IMR-90 (cell line): Measurements from ENCODE around the gene SAMD5. TPM values are rescaled to one million over a fixed set of nuclear protein-coding genes. Genes with fewer than 3 reads are reported as not detected.

ENCODE experiments used
- ATAC-seq: fragments of 200-7000 bp; cut with Tn5 transposase; 2 replicates; pipeline ENCODE4 v1.9.1; 2020; ENCODE audit warnings: low read depth, mild to moderate bottlenecking, moderate library complexity
- BruUV-seq: library from RNA; stranded (reverse); fragments of 400-500 nt; replicated peaks from 2 replicates; lab custom pipeline; 2021; lab: Mats Ljungman, UMichigan
- CTCF ChIA-PET: fragments of 300-600 bp; formaldehyde crosslinking; extraction: SDS; loops from one replicate; lab custom pipeline; 2021; ENCODE audit warnings: antibody characterized with exemption; lab: Yijun Ruan, JAX
- POLR2A ChIA-PET: fragments of 300-600 bp; sonication (Branson Sonifier 250); formaldehyde crosslinking; loops from one replicate; lab custom pipeline; 2022; ENCODE audit warnings: antibody characterized with exemption; ENCODE audit not compliant: unreplicated experiment; lab: Charles Lee
- DNase-seq: peaks from one replicate; pipeline ENCODE4 v3.0.0; 2013
- H2AFZ ChIP-seq: replicated peaks from 2 replicates; pipeline ENCODE3; 2013; ENCODE audit warnings: low read length, mild to moderate bottlenecking; ENCODE audit not compliant: poor library complexity
- H2AK5ac ChIP-seq: 2 replicates; pipeline ENCODE4 v1.6.1; 2013; ENCODE audit warnings: low read depth, low read length, inconsistent platforms
- H2AK9ac ChIP-seq: replicated peaks from 2 replicates; pipeline ENCODE3; 2013; ENCODE audit warnings: mild to moderate bottlenecking, low read depth, low read length, moderate library complexity; ENCODE audit not compliant: poor library complexity
- H2BK120ac ChIP-seq: 2 replicates; pipeline ENCODE4 v1.6.1; 2013; ENCODE audit warnings: low read depth, low read length, inconsistent platforms
- H2BK15ac ChIP-seq: 3 replicates; pipeline ENCODE4 v1.6.1; 2013; ENCODE audit warnings: low read depth, low read length, inconsistent platforms
- H2BK20ac ChIP-seq: 2 replicates; pipeline ENCODE4 v1.6.1; 2013; ENCODE audit warnings: low read depth, mild to moderate bottlenecking, inconsistent platforms, low read length, moderate library complexity
- H2BK5ac ChIP-seq: 2 replicates; pipeline ENCODE4 v1.6.1; 2013; ENCODE audit warnings: mild to moderate bottlenecking, low read depth, low read length, inconsistent platforms; ENCODE audit not compliant: poor library complexity, severe bottlenecking
- H3K14ac ChIP-seq: replicated peaks from 2 replicates; pipeline ENCODE4 v1.6.1; 2013; ENCODE audit warnings: low read depth, low read length, inconsistent platforms
- H3K18ac ChIP-seq: 2 replicates; pipeline ENCODE4 v1.6.1; 2013; ENCODE audit warnings: low read depth, low read length, control low read depth
- H3K23ac ChIP-seq: 2 replicates; pipeline ENCODE4 v1.6.1; 2013; ENCODE audit warnings: low read depth, low read length, inconsistent platforms
- H3K27ac ChIP-seq: 2 replicates; pipeline ENCODE4 v1.5.1; 2013; ENCODE audit warnings: mild to moderate bottlenecking, control low read depth, low read length; ENCODE audit not compliant: insufficient read depth
- H3K27me3 ChIP-seq: 2 replicates; pipeline ENCODE4 v1.6.1; 2013; ENCODE audit warnings: low read length; ENCODE audit not compliant: control insufficient read depth, insufficient read depth
- H3K36me3 ChIP-seq: 2 replicates; pipeline ENCODE4 v1.6.1; 2013; ENCODE audit warnings: low read length, mixed read lengths; ENCODE audit not compliant: control insufficient read depth, insufficient read depth
- H3K4ac ChIP-seq: 2 replicates; pipeline ENCODE4 v1.6.1; 2013; ENCODE audit warnings: low read depth, low read length, inconsistent platforms
- H3K4me1 ChIP-seq: 2 replicates; pipeline ENCODE4 v1.6.1; 2013; ENCODE audit warnings: low read length, mixed read lengths; ENCODE audit not compliant: control insufficient read depth, insufficient read depth
- H3K4me2 ChIP-seq: 2 replicates; pipeline ENCODE4 v1.6.1; 2013; ENCODE audit warnings: low read depth, mild to moderate bottlenecking, control low read depth, low read length, moderate library complexity
- H3K4me3 ChIP-seq: 2 replicates; pipeline ENCODE4 v1.5.1; 2013; ENCODE audit warnings: low read depth, mild to moderate bottlenecking, control low read depth, low read length, moderate library complexity; ENCODE audit not compliant: insufficient read depth
- H3K56ac ChIP-seq: 2 replicates; pipeline ENCODE4 v1.6.1; 2013; ENCODE audit warnings: low read length, inconsistent platforms; ENCODE audit not compliant: insufficient read depth; ENCODE audit errors: extremely low read depth
- H3K79me1 ChIP-seq, 2 experiments: 2 replicates each; pipeline ENCODE4 v1.6.1; 2013; ENCODE audit warnings: low read length in 2 of 2, inconsistent platforms in 1 of 2, low read depth in 1 of 2
- H3K9ac ChIP-seq: 2 replicates; pipeline ENCODE4 v1.6.1; 2013; ENCODE audit warnings: low read depth, low read length, control low read depth
- H3K9me1 ChIP-seq: 2 replicates; pipeline ENCODE4 v1.6.1; 2013; ENCODE audit warnings: low read length, inconsistent platforms; ENCODE audit not compliant: insufficient read depth
- H3K9me3 ChIP-seq: 2 replicates; pipeline ENCODE4 v1.6.1; 2013; ENCODE audit warnings: low read length; ENCODE audit not compliant: control insufficient read depth, insufficient read depth
- H4K20me1 ChIP-seq: 2 replicates; pipeline ENCODE4 v1.6.1; 2013; ENCODE audit warnings: low read length, inconsistent platforms; ENCODE audit not compliant: insufficient read depth
- H4K5ac ChIP-seq: 2 replicates; pipeline ENCODE4 v1.6.1; 2013; ENCODE audit warnings: mild to moderate bottlenecking, low read depth, low read length, control low read depth
- H4K8ac ChIP-seq, 2 experiments: 2 replicates each; pipeline ENCODE4 v1.6.1; 2013; ENCODE audit warnings: low read depth in 2 of 2, low read length in 2 of 2, control low read depth in 1 of 2, inconsistent platforms in 1 of 2
- H4K91ac ChIP-seq: 2 replicates; pipeline ENCODE4 v1.6.1; 2013; ENCODE audit warnings: low read depth, low read length, inconsistent platforms; ENCODE audit not compliant: insufficient read depth
- MAFK ChIP-seq: IDR thresholded peaks from 2 replicates; pipeline ENCODE4 v1.6.1; 2012; ENCODE audit warnings: low read depth, low read length, improper control_type of control experiment
- MAZ ChIP-seq: IDR thresholded peaks from 2 replicates; pipeline ENCODE4 v1.6.1; 2012; ENCODE audit warnings: low read depth, mild to moderate bottlenecking, low read length, improper control_type of control experiment, moderate library complexity, borderline replicate concordance
- RCOR1 ChIP-seq: IDR thresholded peaks from 2 replicates; pipeline ENCODE4 v1.6.1; 2012; ENCODE audit warnings: mild to moderate bottlenecking, low read length, improper control_type of control experiment; ENCODE audit not compliant: insufficient replicate concordance
- WGBS, 2 experiments: methylation state at CpG; one replicate each; pipeline versions ENCODE4 v1.1.5 to v1.1.7; 2013; ENCODE audit warnings: missing lambda C conversion rate in 2 of 2; ENCODE audit not compliant: insufficient read length in 1 of 2; ENCODE audit errors: extremely low coverage in 2 of 2; 5-methylcytosine and 5-hydroxymethylcytosine counted together
- dilution Hi-C: fragments of 300-500 bp; cut with HindIII; formaldehyde crosslinking; loops from one replicate; pipeline ENCODE4 v1.14.3; 2018; ENCODE audit warnings: low sequenced_read_pairs; ENCODE audit not compliant: unreplicated experiment
- in situ Hi-C: fragments of 300-500 bp; cut with MboI; formaldehyde crosslinking; loops from 3 replicates; pipeline ENCODE4 v1.14.3; 2019; ENCODE audit warnings: low sequenced_read_pairs, inconsistent platforms, mixed read lengths
- intact Hi-C: fragments of 100-400 bp; cut with micrococcal nuclease; formaldehyde crosslinking; loops from 2 replicates; pipeline ENCODE4 v1.10.0; 2022
- polyA plus RNA-seq, 3 experiments: library from polyadenylated mRNA; depleted of rRNA; stranded (reverse); fragments of >200 nt; gene quantifications; 2 replicates each; pipeline ENCODE4 v1.2.3, GENCODE V29; 2012; ENCODE audit warnings: low replicate concordance in 1 of 3
- total RNA-seq: library from RNA; depleted of rRNA; stranded (reverse); fragments of >200 nt; gene quantifications from 2 replicates; pipeline ENCODE4 v1.2.3, GENCODE V29; 2012
- TF ChIP-seq, protein P1 (sequence below): fragments of 150-350 bp; IDR thresholded peaks from 2 replicates; pipeline ENCODE4 v1.6.1; 2017; ENCODE audit warnings: mild to moderate bottlenecking, antibody characterized with exemption, low read length, low read depth

Gene SAMD5
- total and polyA plus RNA-seq, 2 of the 4 experiments (the other 2 are of a cell fraction) = 1.0 to 1.6 TPM

DNA sequence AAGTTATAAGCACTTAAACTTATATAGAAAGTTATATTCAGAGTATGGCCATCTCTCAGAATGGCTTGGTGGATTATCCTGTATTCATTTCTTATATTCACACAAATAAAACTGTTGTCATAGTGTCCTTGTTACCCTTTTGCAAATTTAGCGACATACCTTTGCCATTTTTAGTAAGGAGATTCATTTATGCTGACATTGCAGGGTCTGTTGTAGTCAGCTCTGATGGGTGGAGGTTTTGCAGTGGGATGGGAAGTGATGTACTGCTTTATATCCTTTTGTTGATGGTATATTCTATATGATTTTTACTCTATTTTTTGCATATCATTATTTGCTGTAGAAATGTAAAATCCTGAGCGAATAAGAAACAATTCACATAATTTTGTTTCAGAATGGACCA, 35.9 kb downstream of the SAMD5 start:
- H3K4me3 ChIP-seq = no peak overlapping the region
- H4K5ac ChIP-seq = no peak overlapping the region
- BruUV-seq = no TSS peak
- peaks cover 6% of the 10 kb centered on the region; the same call in 1 of the 2 replicates for H3K9me3 ChIP-seq
- no peaks in the 10 kb centered on the region for H3K36me3 ChIP-seq
- H3K27ac ChIP-seq = no peak overlapping the region
- no peak overlapping the region for H3K56ac ChIP-seq
- DNase-seq = no peak
- no peak overlapping the region for H3K23ac ChIP-seq
- no peak overlapping the region for H3K9ac ChIP-seq
- no peak overlapping the region for H3K4ac ChIP-seq
- no peak for ATAC-seq
- H2BK120ac ChIP-seq = no peak overlapping the region
- H2BK15ac ChIP-seq = no peak overlapping the region
- in situ Hi-C loops = no loop called here
- no peak overlapping the region for H4K91ac ChIP-seq
- TF ChIP-seq, protein P1, sequence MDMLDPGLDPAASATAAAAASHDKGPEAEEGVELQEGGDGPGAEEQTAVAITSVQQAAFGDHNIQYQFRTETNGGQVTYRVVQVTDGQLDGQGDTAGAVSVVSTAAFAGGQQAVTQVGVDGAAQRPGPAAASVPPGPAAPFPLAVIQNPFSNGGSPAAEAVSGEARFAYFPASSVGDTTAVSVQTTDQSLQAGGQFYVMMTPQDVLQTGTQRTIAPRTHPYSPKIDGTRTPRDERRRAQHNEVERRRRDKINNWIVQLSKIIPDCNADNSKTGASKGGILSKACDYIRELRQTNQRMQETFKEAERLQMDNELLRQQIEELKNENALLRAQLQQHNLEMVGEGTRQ = no peak
- TF ChIP-seq RCOR1 (no peak), MAZ (no peak), MAFK (peak; percentile 61)
- no CpG with 5 or more reads among the region's 2 CpGs for WGBS, 2 experiments
- no peak overlapping the region for H3K18ac ChIP-seq
- no peak overlapping the region for H2AK5ac ChIP-seq
- dilution Hi-C loops = no loop called here
- H2AK9ac ChIP-seq = no peak overlapping the region
- H2BK20ac ChIP-seq = no peak overlapping the region
- H3K79me1 ChIP-seq = no peaks in the 10 kb centered on the region
- no peak overlapping the region for H3K14ac ChIP-seq
- POLR2A ChIA-PET = no interaction called here
- H3K4me2 ChIP-seq = no peak overlapping the region
- no peak overlapping the region for H2AFZ ChIP-seq
- intact Hi-C loops = no loop called here
- CTCF ChIA-PET = no interaction called here
- H3K9me1 ChIP-seq = 0 out of 2 replicates have a peak, but pooled peaks cover 3% of the 10 kb centered on the region
- no peak overlapping the region for H4K8ac ChIP-seq
- H4K20me1 ChIP-seq = no peaks in the 10 kb centered on the region
- H2BK5ac ChIP-seq = no peak overlapping the region
- no peaks in the 10 kb centered on the region for H3K27me3 ChIP-seq
- peaks cover 3% of the 10 kb centered on the region for H3K4me1 ChIP-seq
